ENCODE data around the gene NF1. TPM values are rescaled to one million over a fixed set of nuclear protein-coding genes. Genes with fewer than 3 reads are reported as not detected.

The NF1 gene
- total and polyA plus RNA-seq, 2 experiments from 2014 or later = 8.4 to 45.9 TPM

GRCh38 chr17:31295489-31295871 lies 200.7 kb downstream of the NF1 start:
- no peak overlapping the region for H3K27ac ChIP-seq
- no peaks in the 10 kb centered on the region for H3K9me2 ChIP-seq (replicated peaks; ENCODE audit: insufficient read depth)
- no peaks in the 10 kb centered on the region for H3K79me2 ChIP-seq
- no peaks in the 10 kb centered on the region for H3K4me1 ChIP-seq (ENCODE audit: insufficient read depth)
- H3K9me3 ChIP-seq (ENCODE audit: low read depth) = no peaks in the 10 kb centered on the region
- H3K36me3 ChIP-seq (replicated peaks; ENCODE audit: insufficient read depth, low read depth) = no peaks in the 10 kb centered on the region
- no peaks in the 10 kb centered on the region for H3K27me3 ChIP-seq
- DNase-seq (ENCODE audit: low spot score) = no peak
- H3K4me3 ChIP-seq = no peak overlapping the region
- 96% methylated on average over 1 of the region's 1 CpG for WGBS (ENCODE audit: low lambda C conversion rate, missing lambda C conversion rate)
- H3K4me2 ChIP-seq = no peak overlapping the region
- H2AFZ ChIP-seq = no peak overlapping the region
- no peak for TF ChIP-seq EZH2phosphoT487 (IDR thresholded peaks at IDR 0.05; ENCODE audit: low read depth, severe bottlenecking, unreplicated experiment)
- TF ChIP-seq CTCF (IDR thresholded peaks at IDR 0.05; ENCODE audit: poor library complexity) = no peak
- no peak for TF ChIP-seq EZH2 (IDR thresholded peaks at IDR 0.05; ENCODE audit: borderline replicate concordance)
- H4K20me1 ChIP-seq (ENCODE audit: insufficient read depth, poor library complexity, severe bottlenecking) = no peaks in the 10 kb centered on the region

- no peaks in the 10 kb centered on the region for H3K27me3 ChIP-seq
- no peak overlapping the region for H3K27ac ChIP-seq
- no peaks in the 10 kb centered on the region for H3K9me3 ChIP-seq (ENCODE audit: low read depth)
- no peak for DNase-seq (ENCODE audit: low spot score)
- TF ChIP-seq EZH2phosphoT487 (IDR thresholded peaks at IDR 0.05; ENCODE audit: low read depth, severe bottlenecking, unreplicated experiment) (no peak), CTCF (IDR thresholded peaks at IDR 0.05; ENCODE audit: poor library complexity) (no peak), EZH2 (IDR thresholded peaks at IDR 0.05; ENCODE audit: borderline replicate concordance) (no peak)
- no peak overlapping the region for H3K4me2 ChIP-seq
- no peaks in the 10 kb centered on the region for H3K79me2 ChIP-seq
- H3K36me3 ChIP-seq (replicated peaks; ENCODE audit: insufficient read depth, low read depth) = no peaks in the 10 kb centered on the region
- H2AFZ ChIP-seq = no peak overlapping the region
- H3K9me2 ChIP-seq (replicated peaks; ENCODE audit: insufficient read depth) = no peaks in the 10 kb centered on the region
- H4K20me1 ChIP-seq (ENCODE audit: insufficient read depth, poor library complexity, severe bottlenecking) = no peaks in the 10 kb centered on the region
- 85% methylated on average over 2 of the region's 2 CpGs for WGBS (ENCODE audit: low lambda C conversion rate, missing lambda C conversion rate)
- H3K4me3 ChIP-seq = no peak overlapping the region
- no peaks in the 10 kb centered on the region for H3K4me1 ChIP-seq (ENCODE audit: insufficient read depth)
These were observed 201.4 kb downstream of the NF1 start for GRCh38 chr17:31296142-31296541.

GRCh38 chr17:31297090-31297489 lies 202.3 kb downstream of the NF1 start, which contains the start of gene OMG:
Gene OMG, minus strand, starts transcription at chr17:31297239. Its CDS starts 908 bp downstream, at chr17:31296331.
- WGBS (ENCODE audit: low lambda C conversion rate, missing lambda C conversion rate) = 89% methylated on average over 7 of the region's 7 CpGs
- Histone ChIP-seq H3K9me3 (ENCODE audit: low read depth) (no peaks in the 10 kb centered on the region), H3K36me3 (replicated peaks; ENCODE audit: insufficient read depth, low read depth) (no peaks in the 10 kb centered on the region), H3K4me1 (ENCODE audit: insufficient read depth) (no peaks in the 10 kb centered on the region), H3K27ac (no peak within 1 kb of the TSS), H3K4me3 (no peak within 1 kb of the TSS), H3K27me3 (no peaks in the 10 kb centered on the region), H3K4me2 (no peak within 1 kb of the TSS), H4K20me1 (ENCODE audit: insufficient read depth, poor library complexity, severe bottlenecking) (no peaks in the 10 kb centered on the region), H3K79me2 (no peaks in the 10 kb centered on the region), H2AFZ (no peak within 1 kb of the TSS), H3K9me2 (replicated peaks; ENCODE audit: insufficient read depth) (no peaks in the 10 kb centered on the region)
- DNase-seq (ENCODE audit: low spot score) = no peak
- TF ChIP-seq EZH2 (IDR thresholded peaks at IDR 0.05; ENCODE audit: borderline replicate concordance) = no peak
- no peak for TF ChIP-seq CTCF (IDR thresholded peaks at IDR 0.05; ENCODE audit: poor library complexity)
- TF ChIP-seq EZH2phosphoT487 (IDR thresholded peaks at IDR 0.05; ENCODE audit: low read depth, severe bottlenecking, unreplicated experiment) = no peak

- H3K4me3 ChIP-seq = no peak overlapping the region
- no peaks in the 10 kb centered on the region for H4K20me1 ChIP-seq (ENCODE audit: insufficient read depth, poor library complexity, severe bottlenecking)
- H3K4me2 ChIP-seq = no peak overlapping the region
- no peaks in the 10 kb centered on the region for H3K36me3 ChIP-seq (replicated peaks; ENCODE audit: insufficient read depth, low read depth)
- no peak overlapping the region for H2AFZ ChIP-seq
- H3K9me3 ChIP-seq (ENCODE audit: low read depth) = no peaks in the 10 kb centered on the region
- no peak for DNase-seq (ENCODE audit: low spot score)
- no peaks in the 10 kb centered on the region for H3K4me1 ChIP-seq (ENCODE audit: insufficient read depth)
- H3K79me2 ChIP-seq = no peaks in the 10 kb centered on the region
- TF ChIP-seq EZH2phosphoT487 (IDR thresholded peaks at IDR 0.05; ENCODE audit: low read depth, severe bottlenecking, unreplicated experiment) (no peak), EZH2 (IDR thresholded peaks at IDR 0.05; ENCODE audit: borderline replicate concordance) (no peak), CTCF (IDR thresholded peaks at IDR 0.05; ENCODE audit: poor library complexity) (no peak)
- H3K27me3 ChIP-seq = no peaks in the 10 kb centered on the region
- H3K27ac ChIP-seq = no peak overlapping the region
- H3K9me2 ChIP-seq (replicated peaks; ENCODE audit: insufficient read depth) = no peaks in the 10 kb centered on the region
These were observed 204.8 kb downstream of the NF1 start for GRCh38 chr17:31299624-31300023.
